ENCODE measurements around the gene NBPF11.
"Not testable (repeated sequence)": the region's sequence is repeated elsewhere in the genome, so short reads cannot be mapped to it uniquely, and the experiment has no call there.

NBPF11 gene

GRCh38 chr1:148147052-148147838 is 4.8 kb downstream of the NBPF11 start:
- POLR2A ChIA-PET; DNase-seq (ENCODE audit: extremely low spot score); CTCF ChIA-PET: not testable (repeated sequence)

GRCh38 chr1:148146191-148146997 is 5.7 kb downstream of the NBPF11 start:
- DNase-seq (ENCODE audit: extremely low spot score); CTCF ChIA-PET; POLR2A ChIA-PET: not testable (repeated sequence)

GRCh38 chr1:148143223-148143622 is 8.9 kb downstream of the NBPF11 start:
- POLR2A ChIA-PET; CTCF ChIA-PET; DNase-seq (ENCODE audit: extremely low spot score): not testable (repeated sequence)

GRCh38 chr1:148141936-148142335 is 10.1 kb downstream of the NBPF11 start:
- POLR2A ChIA-PET; DNase-seq (ENCODE audit: extremely low spot score); CTCF ChIA-PET: not testable (repeated sequence)

GRCh38 chr1:148138606-148139005 is 13.5 kb downstream of the NBPF11 start:
- CTCF ChIA-PET; POLR2A ChIA-PET; DNase-seq (ENCODE audit: extremely low spot score): not testable (repeated sequence)

GRCh38 chr1:148122341-148122740 is 29.7 kb downstream of the NBPF11 start:
- POLR2A ChIA-PET; CTCF ChIA-PET; DNase-seq (ENCODE audit: extremely low spot score): not testable (repeated sequence)

GRCh38 chr1:148120395-148120794 is 31.7 kb downstream of the NBPF11 start:
- POLR2A ChIA-PET; CTCF ChIA-PET; DNase-seq (ENCODE audit: extremely low spot score): not testable (repeated sequence)
- peak; percentile 7 for TF ChIP-seq CTCF (IDR thresholded peaks at IDR 0.05; ENCODE audit: control extremely low read depth, extremely low read depth, low read depth, missing control alignments)

GRCh38 chr1:148095732-148096131 is 56.3 kb downstream of the NBPF11 start:
- DNase-seq (ENCODE audit: extremely low spot score); POLR2A ChIA-PET; CTCF ChIA-PET: not testable (repeated sequence)

- CTCF ChIA-PET; POLR2A ChIA-PET; DNase-seq (ENCODE audit: extremely low spot score): not testable (repeated sequence)
Observed at GRCh38 chr1:148086196-148086595, 65.9 kb downstream of the NBPF11 start.

GRCh38 chr1:148081205-148081604 is 70.9 kb downstream of the NBPF11 start:
- DNase-seq (ENCODE audit: extremely low spot score); CTCF ChIA-PET; POLR2A ChIA-PET: not testable (repeated sequence)

- POLR2A ChIA-PET = not testable (repeated sequence)
Observed at GRCh38 chr1:148078632-148079519, 73.2 kb downstream of the NBPF11 start.

GRCh38 chr1:148078090-148078489 is 74.0 kb downstream of the NBPF11 start:
- DNase-seq (ENCODE audit: extremely low spot score); POLR2A ChIA-PET; CTCF ChIA-PET: not testable (repeated sequence)

More at GRCh38 chr1:148078632-148079519, 73.2 kb downstream of the NBPF11 start:
- DNase-seq (ENCODE audit: extremely low spot score); CTCF ChIA-PET: not testable (repeated sequence)

GRCh38 chr1:148077458-148077857 is 74.6 kb downstream of the NBPF11 start:
- POLR2A ChIA-PET; CTCF ChIA-PET; DNase-seq (ENCODE audit: extremely low spot score): not testable (repeated sequence)

GRCh38 chr1:148073392-148073791 is 78.7 kb downstream of the NBPF11 start:
- POLR2A ChIA-PET; CTCF ChIA-PET; DNase-seq (ENCODE audit: extremely low spot score): not testable (repeated sequence)

- CTCF ChIA-PET; POLR2A ChIA-PET; DNase-seq (ENCODE audit: extremely low spot score): not testable (repeated sequence)
Observed at GRCh38 chr1:148068606-148069005, 83.5 kb downstream of the NBPF11 start.

- CTCF ChIA-PET; DNase-seq (ENCODE audit: extremely low spot score); POLR2A ChIA-PET: not testable (repeated sequence)
Observed at GRCh38 chr1:148068201-148068600, 83.9 kb downstream of the NBPF11 start.

- POLR2A ChIA-PET; CTCF ChIA-PET; DNase-seq (ENCODE audit: extremely low spot score): not testable (repeated sequence)
Observed at GRCh38 chr1:148060294-148060701, 91.8 kb downstream of the NBPF11 start.

Data from GM10248 (cell line).